ENCODE data around the gene NRGN. TPM values are rescaled to one million over a fixed set of nuclear protein-coding genes. Genes with fewer than 3 reads are reported as not detected.

The NRGN gene
- total and polyA plus RNA-seq, 2 of the 4 experiments (the other 2 are of a cell fraction), result 0.54 to 24.8 TPM

- TF ChIP-seq RAD21 (IDR thresholded peaks at IDR 0.05; ENCODE audit: low read length), result no peak
- TF ChIP-seq MXI1 (IDR thresholded peaks at IDR 0.05; ENCODE audit: borderline replicate concordance, low read depth, low read length), result no peak
- TF ChIP-seq MAFK (IDR thresholded peaks at IDR 0.05; ENCODE audit: low read depth, low read length), result no peak
- no peak for TF ChIP-seq MAZ (IDR thresholded peaks at IDR 0.05; ENCODE audit: borderline replicate concordance, low read depth, low read length)
- TF ChIP-seq BHLHE40 (IDR thresholded peaks at IDR 0.05; ENCODE audit: low read depth, low read length), result no peak
- no peak for TF ChIP-seq NFE2L2 (IDR thresholded peaks at IDR 0.05; ENCODE audit: low read depth, low read length)
Observed at GRCh38 chr11:124756753-124757227, 17.0 kb downstream of the NRGN start (continued).

GRCh38 chr11:124757320-124757719 is 17.6 kb downstream of the NRGN start:
- Histone ChIP-seq H3K4me2 (ENCODE audit: low read depth, low read length) (no peak overlapping the region), H3K4me1 (ENCODE audit: control insufficient read depth, insufficient read depth, low read length) (peaks cover 4% of the 10 kb centered on the region; the same call in 1 of the 2 replicates), H3K23ac (ENCODE audit: low read depth, low read length) (no peak overlapping the region), H2BK5ac (ENCODE audit: low read depth, low read length, poor library complexity, severe bottlenecking) (no peak overlapping the region), H3K14ac (replicated peaks; ENCODE audit: low read depth, low read length) (no peak overlapping the region), H3K27ac (ENCODE audit: insufficient read depth, low read length) (no peak overlapping the region), H3K9me1 (ENCODE audit: insufficient read depth, low read length) (peaks cover 12% of the 10 kb centered on the region), H3K36me3 (ENCODE audit: control insufficient read depth, insufficient read depth, low read length) (no peaks in the 10 kb centered on the region), H2BK15ac (ENCODE audit: low read depth, low read length) (no peak overlapping the region), H3K4me3 (ENCODE audit: insufficient read depth, low read depth, low read length) (no peak overlapping the region), H3K79me1 (ENCODE audit: low read depth in 1 of 2, low read length in 2 of 2) (no peaks in the 10 kb centered on the region), H3K27me3 (ENCODE audit: control insufficient read depth, insufficient read depth, low read length) (peaks cover 14% of the 10 kb centered on the region; the same call in 1 of the 2 replicates), H3K56ac (ENCODE audit: extremely low read depth, insufficient read depth, low read length) (no peak overlapping the region), H4K91ac (ENCODE audit: insufficient read depth, low read depth, low read length) (no peak overlapping the region), H2AK5ac (ENCODE audit: low read depth, low read length) (no peak overlapping the region), H3K9me3 (ENCODE audit: control insufficient read depth, insufficient read depth, low read length) (no peaks in the 10 kb centered on the region), H3K9ac (ENCODE audit: low read depth, low read length) (no peak overlapping the region), H4K20me1 (ENCODE audit: insufficient read depth, low read length) (0 out of 2 replicates have a peak, but pooled peaks cover under 1% of the 10 kb centered on the region), H2BK120ac (ENCODE audit: low read depth, low read length) (no peak overlapping the region), H4K8ac (ENCODE audit: low read depth in 2 of 2, low read length in 2 of 2) (no peak overlapping the region), H2AFZ (replicated peaks; ENCODE audit: low read length, poor library complexity) (no peak overlapping the region), H3K18ac (ENCODE audit: low read depth, low read length) (no peak overlapping the region), H4K5ac (ENCODE audit: low read depth, low read length) (no peak overlapping the region), H2AK9ac (replicated peaks; ENCODE audit: low read depth, low read length, poor library complexity) (no peak overlapping the region), H2BK20ac (ENCODE audit: low read depth, low read length) (no peak overlapping the region), H3K4ac (ENCODE audit: low read depth, low read length) (no peak overlapping the region)
- BruUV-seq (replicated peaks), result no TSS peak
- dilution Hi-C loops (cut with HindIII; ENCODE audit: low sequenced_read_pairs, unreplicated experiment), result no loop called here
- intact Hi-C loops (cut with micrococcal nuclease), result no loop called here
- ChIA-PET CTCF (interaction anchor here (1.8 kb wide), 1 partner anchor 11 kb away, joined by 5 read pairs; no protein-coding TSS in a partner anchor), POLR2A (ENCODE audit: unreplicated experiment) (no interaction called here)
- in situ Hi-C loops (cut with MboI; ENCODE audit: low sequenced_read_pairs), result no loop called here
- TF ChIP-seq RCOR1 (IDR thresholded peaks at IDR 0.05; ENCODE audit: insufficient replicate concordance, low read length) (no peak), SMC3 (IDR thresholded peaks at IDR 0.05; ENCODE audit: low read depth, low read length) (no peak), MAZ (IDR thresholded peaks at IDR 0.05; ENCODE audit: borderline replicate concordance, low read depth, low read length) (no peak), ELK1 (IDR thresholded peaks at IDR 0.05; ENCODE audit: borderline replicate concordance, low read depth, low read length) (no peak), FOS (IDR thresholded peaks at IDR 0.05; ENCODE audit: low read depth, low read length) (no peak), CHD1 (IDR thresholded peaks at IDR 0.05; ENCODE audit: low read depth, low read length) (no peak), RFX5 (IDR thresholded peaks at IDR 0.05; ENCODE audit: low read depth, low read length) (no peak), BHLHE40 (IDR thresholded peaks at IDR 0.05; ENCODE audit: low read depth, low read length) (no peak)
- no peak for DNase-seq
- no peak for ATAC-seq (ENCODE audit: low read depth)
- 60% methylated on average over 1 of the region's 3 CpGs; no CpG with 5 or more reads in 1 of the 2 experiments for WGBS, 2 experiments (ENCODE audit: extremely low coverage in 2 of 2, insufficient read length in 1 of 2)

All from IMR-90 (cell line).